K562 (cell line): ENCODE results near the gene POLR3E. TPM values are rescaled to one million over a fixed set of nuclear protein-coding genes. Genes with fewer than 3 reads are reported as not detected.
A peak's percentile ranks its signal among the peaks of the same experiment; 100 is the strongest.

ENCODE experiments used
- BRF2 ChIP-seq: IDR thresholded peaks from 3 replicates; pipeline ENCODE4 v1.6.1; 2011; ENCODE audit warnings: borderline replicate concordance, mild to moderate bottlenecking; ENCODE audit not compliant: insufficient read length, insufficient read depth
- CAMTA2 ChIP-seq: fragments of 250-450 bp; sonication (Bioruptor Pico); conservative IDR thresholded peaks from 2 replicates; pipeline ENCODE4 v1.5.1; 2022
- DACH1 ChIP-seq: fragments of 450-650 bp; IDR thresholded peaks from 2 replicates; pipeline ENCODE4 v1.6.1; 2018; ENCODE audit not compliant: partially characterized antibody
- E2F8 ChIP-seq: fragments of 450-650 bp; IDR thresholded peaks from 2 replicates; pipeline ENCODE4 v1.7.1; 2018; ENCODE audit warnings: mild to moderate bottlenecking, low read depth; ENCODE audit not compliant: partially characterized antibody
- FOXK2 ChIP-seq, 2 experiments: fragments of 450-650 bp; IDR thresholded peaks in 1 of 2; conservative IDR thresholded peaks in 1 of 2; 2 replicates each; pipeline ENCODE4 v1.6.1; 2016; ENCODE audit warnings: low read depth in 2 of 2, mild to moderate bottlenecking in 1 of 2
- GABPA ChIP-seq: fragments of 200-800 bp; sonication (Bioruptor generic); conservative IDR thresholded peaks from 2 replicates; pipeline ENCODE4 v1.6.1; 2016; ENCODE audit warnings: low read depth, missing genetic modification characterization, missing compliant biosample characterization
- HDAC1 ChIP-seq, 2 experiments: fragments of 450-650 bp; IDR thresholded peaks; 2 replicates each; pipeline ENCODE4 v1.6.1; 2016 to 2017; ENCODE audit warnings: inconsistent platforms in 1 of 2, mild to moderate bottlenecking in 1 of 2, moderate library complexity in 1 of 2
- HLTF ChIP-seq: fragments of 450-650 bp; IDR thresholded peaks from 2 replicates; pipeline ENCODE4 v1.6.1; 2016
- HNRNPLL ChIP-seq: fragments of 200-400 bp; formaldehyde crosslinking; IDR thresholded peaks from 2 replicates; pipeline ENCODE4 v1.6.1; 2017; ENCODE audit warnings: low read length, low read depth, mild to moderate bottlenecking; ENCODE audit not compliant: poor library complexity, severe bottlenecking
- MXD1 ChIP-seq: fragments of 250-450 bp; sonication (Bioruptor Pico); IDR thresholded peaks from 2 replicates; pipeline ENCODE4 v1.8.0; 2021; ENCODE audit warnings: borderline replicate concordance, mild to moderate bottlenecking, moderate library complexity; ENCODE audit not compliant: poor library complexity, severe bottlenecking
- POU5F1 ChIP-seq: fragments of 150-350 bp; IDR thresholded peaks from 2 replicates; pipeline ENCODE4 v1.6.1; 2014; ENCODE audit warnings: borderline replicate concordance, low read length, low read depth, mild to moderate bottlenecking; ENCODE audit not compliant: partially characterized antibody
- RBFOX2 ChIP-seq: fragments of 200-400 bp; formaldehyde crosslinking; IDR thresholded peaks from 2 replicates; pipeline ENCODE4 v1.6.1; 2017; ENCODE audit warnings: low read depth, mild to moderate bottlenecking, low read length, moderate library complexity
- RERE ChIP-seq: sonication (generic); formaldehyde crosslinking; IDR thresholded peaks from 2 replicates; pipeline ENCODE4 v1.8.0; 2023; ENCODE audit warnings: missing genetic modification reagents, mild to moderate bottlenecking, borderline replicate concordance
- SIRT6 ChIP-seq: IDR thresholded peaks from one replicate; pipeline ENCODE4 v1.6.1; 2012; ENCODE audit warnings: low read depth, mild to moderate bottlenecking, control low read depth, inconsistent platforms, low read length, moderate library complexity
- SMC3 ChIP-seq: conservative IDR thresholded peaks from 2 replicates; pipeline ENCODE4 v1.6.1; 2011; ENCODE audit warnings: low read depth, low read length, improper control_type of control experiment; ENCODE audit not compliant: insufficient read depth
- U2AF1 ChIP-seq: fragments of 200-400 bp; formaldehyde crosslinking; optimal IDR thresholded peaks from 2 replicates; pipeline ENCODE3; 2017; ENCODE audit warnings: mild to moderate bottlenecking, low read depth, low read length, moderate library complexity
- ZNF121 ChIP-seq: sonication (generic); formaldehyde crosslinking; conservative IDR thresholded peaks from 2 replicates; pipeline ENCODE4 v1.8.0; 2022; ENCODE audit warnings: missing genetic modification reagents
- polyA plus RNA-seq, 8 experiments: library from polyadenylated mRNA; depleted of rRNA in 4 of 8; stranded (reverse) in 5 of 8; unstranded in 3 of 8; fragments of >200 nt; fragmentation: Nextera tagmentation in 2 of 8; fragmentation: Illumina TruSeq in 1 of 8; extraction: Ambion mirVana in 2 of 8; extraction: Trizol in 1 of 8; gene quantifications; 2 replicates each; pipeline versions ENCODE4 v1.2.1 to v1.2.3, GENCODE V29; 2011 to 2014; ENCODE audit warnings: inconsistent platforms in 1 of 8, missing spikeins in 1 of 8
- total RNA-seq, 7 experiments: library from RNA; depleted of rRNA in 6 of 7; stranded (reverse); fragments of >200 nt in 6 of 7; fragmentation: Illumina TruSeq in 2 of 7; extraction: Trizol in 2 of 7; gene quantifications; 2 replicates each; pipeline versions ENCODE4 v1.2.1 to v1.2.3, GENCODE V29; 2011 to 2021; ENCODE audit warnings: low replicate concordance in 1 of 7

Gene POLR3E
- total and polyA plus RNA-seq, 9 of the 15 experiments (the other 6 are each of a cell fraction or from before 2014, with no cell fraction given): 17.7 to 151 (median 82.6) TPM

GRCh38 chr16:22374311-22375116 is 77.3 kb downstream of the POLR3E start, which contains the start of gene CDR2 (continued):
- TF ChIP-seq RERE (CRISPR knock-in tag) (no peak), SMC3 (no peak), CAMTA2 (CRISPR knock-in tag) (no peak), GABPA (peak; percentile 58), DACH1 (no peak), MXD1 (CRISPR knock-in tag) (peak; percentile 60), ZNF121 (CRISPR knock-in tag) (no peak), E2F8 (no peak), BRF2 (no peak), FOXK2 (conservative IDR thresholded peaks at IDR 0.05 in 1 of 2, IDR thresholded peaks at IDR 0.05 in 1 of 2; ENCODE audit: low read depth in 2 of 2) (peak; percentile 79 to 82), RBFOX2 (peak; percentile 95), HNRNPLL (peak; percentile 14), POU5F1 (no peak), HLTF (no peak), U2AF1 (peak; percentile 17), SIRT6 (no peak), HDAC1 (IDR thresholded peaks at IDR 0.05) (peak in 1 of 2 experiments; percentile 55; a peak in 2 of 4 replicates)
